Hepatocyte (in vitro differentiated cells): ENCODE measurements around the gene SBNO2.

ENCODE experiments used
- EZH2 ChIP-seq: fragments of 200-600 bp; sonication (generic); IDR thresholded peaks from 2 replicates; pipeline ENCODE4 v1.6.1; 2016; ENCODE audit warnings: antibody characterized with exemption, mild to moderate bottlenecking, borderline replicate concordance
- EZH2phosphoT487 ChIP-seq: fragments of 200-600 bp; sonication (generic); IDR thresholded peaks from one replicate; pipeline ENCODE4 v1.6.1; 2018; ENCODE audit warnings: antibody characterized with exemption, mild to moderate bottlenecking, low read depth, moderate library complexity; ENCODE audit not compliant: unreplicated experiment, severe bottlenecking
- TF ChIP-seq, protein P1 (sequence below): fragments of 200-600 bp; sonication (generic); IDR thresholded peaks from 2 replicates; pipeline ENCODE4 v1.5.1; 2016; ENCODE audit warnings: antibody characterized with exemption, mild to moderate bottlenecking; ENCODE audit not compliant: poor library complexity

GRCh38 chr19:1162404-1163282 is 11.4 kb downstream of the SBNO2 start:
- TF ChIP-seq, protein P1, sequence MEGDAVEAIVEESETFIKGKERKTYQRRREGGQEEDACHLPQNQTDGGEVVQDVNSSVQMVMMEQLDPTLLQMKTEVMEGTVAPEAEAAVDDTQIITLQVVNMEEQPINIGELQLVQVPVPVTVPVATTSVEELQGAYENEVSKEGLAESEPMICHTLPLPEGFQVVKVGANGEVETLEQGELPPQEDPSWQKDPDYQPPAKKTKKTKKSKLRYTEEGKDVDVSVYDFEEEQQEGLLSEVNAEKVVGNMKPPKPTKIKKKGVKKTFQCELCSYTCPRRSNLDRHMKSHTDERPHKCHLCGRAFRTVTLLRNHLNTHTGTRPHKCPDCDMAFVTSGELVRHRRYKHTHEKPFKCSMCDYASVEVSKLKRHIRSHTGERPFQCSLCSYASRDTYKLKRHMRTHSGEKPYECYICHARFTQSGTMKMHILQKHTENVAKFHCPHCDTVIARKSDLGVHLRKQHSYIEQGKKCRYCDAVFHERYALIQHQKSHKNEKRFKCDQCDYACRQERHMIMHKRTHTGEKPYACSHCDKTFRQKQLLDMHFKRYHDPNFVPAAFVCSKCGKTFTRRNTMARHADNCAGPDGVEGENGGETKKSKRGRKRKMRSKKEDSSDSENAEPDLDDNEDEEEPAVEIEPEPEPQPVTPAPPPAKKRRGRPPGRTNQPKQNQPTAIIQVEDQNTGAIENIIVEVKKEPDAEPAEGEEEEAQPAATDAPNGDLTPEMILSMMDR = no peak
- TF ChIP-seq EZH2phosphoT487 (no peak), EZH2 (no peak)
